HG03097 (cell line): ENCODE data around the gene NDUFA3.

Experiments
- ATAC-seq: cut with Tn5 transposase; IDR thresholded peaks from one replicate; pipeline ENCODE4 v1.9.1; 2021; ENCODE audit not compliant: unreplicated experiment, low FRiP score

NDUFA3 gene

DNA sequence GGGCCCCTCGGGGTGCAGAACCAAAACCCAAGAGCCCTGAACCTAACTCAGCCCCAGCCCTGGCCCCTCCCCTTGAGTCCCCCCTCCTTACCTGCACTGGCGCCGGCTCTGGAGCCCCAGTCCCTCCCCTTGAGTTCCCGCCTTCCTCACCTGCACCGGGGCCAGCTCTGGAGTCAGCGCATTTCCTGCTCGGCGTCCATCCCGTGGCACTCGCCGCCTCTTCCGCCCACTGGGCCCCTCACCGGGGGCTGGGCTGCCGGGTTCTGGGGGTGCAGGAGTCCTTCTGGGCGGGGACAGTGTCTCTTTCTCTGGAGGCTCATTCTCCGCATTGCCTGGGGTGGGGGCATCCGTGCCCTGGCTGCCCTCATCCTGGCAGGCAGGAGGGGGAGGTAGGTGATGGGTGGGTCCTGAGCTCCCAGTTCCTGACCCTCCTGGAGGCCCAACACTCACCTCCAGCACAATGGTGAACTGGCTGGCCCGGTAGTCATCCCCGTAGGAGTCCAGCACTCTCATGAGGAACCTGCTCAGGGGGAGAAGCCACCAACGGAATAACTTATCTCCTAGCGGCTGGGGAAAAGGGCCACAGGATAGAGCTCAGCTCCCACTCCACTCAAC is 5.3 kb downstream of the NDUFA3 start:
- ATAC-seq: no peak

DNA sequence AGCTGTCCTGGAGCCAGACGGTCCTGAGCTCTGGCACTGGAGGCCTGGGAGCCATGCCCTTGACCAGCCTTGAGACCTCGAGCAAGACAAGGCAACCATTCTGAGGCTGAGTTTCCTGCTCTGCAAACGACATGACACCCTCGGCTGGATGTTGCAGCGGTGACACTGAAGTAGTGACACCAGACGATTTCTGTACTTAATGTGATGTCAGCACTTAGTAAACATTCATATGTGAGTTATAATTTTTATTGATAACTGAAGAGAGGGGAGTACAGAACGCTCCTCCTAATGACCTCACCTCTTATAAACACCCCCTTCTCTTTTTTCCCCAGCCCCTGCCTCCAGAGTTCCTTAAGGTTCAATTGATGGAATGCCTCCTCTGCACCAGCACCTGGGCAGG is 5.8 kb downstream of the NDUFA3 start:
- ATAC-seq: no peak

DNA sequence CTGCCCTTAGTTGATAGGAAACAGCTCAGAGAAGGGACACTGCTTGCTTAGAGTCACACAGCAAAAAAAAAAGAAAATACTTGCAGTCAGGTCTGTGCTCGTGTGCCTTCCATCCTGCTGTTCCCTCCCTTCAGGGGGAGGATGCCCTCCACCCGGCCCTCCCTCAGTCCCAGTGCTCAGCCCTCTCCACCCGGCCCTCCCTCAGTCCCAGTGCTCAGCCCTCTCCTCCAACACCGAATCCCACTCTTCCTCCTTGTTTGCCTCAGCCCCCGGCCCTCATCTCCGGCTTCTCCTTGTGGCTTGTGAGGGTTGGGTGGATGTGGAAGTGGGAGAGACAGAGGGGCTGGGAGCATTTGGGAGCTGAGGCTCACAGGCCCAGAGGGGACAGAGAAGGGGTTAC is 7.0 kb downstream of the NDUFA3 start:
- ATAC-seq: no peak

- ATAC-seq: no peak
Observed at GRCh38 chr19:54114340-54115108, 11.9 kb downstream of the NDUFA3 start.

- ATAC-seq: peak; percentile 69
Observed at GRCh38 chr19:54115109-54116063, 12.7 kb downstream of the NDUFA3 start, which contains the start of the genes PRPF31 and TFPT. PRPF31 (plus strand) TSS chr19:54115754; CDS start chr19:54118279, 2,525 bp downstream. TFPT (minus strand) TSS chr19:54115657; CDS start chr19:54115269, 388 bp downstream.

DNA sequence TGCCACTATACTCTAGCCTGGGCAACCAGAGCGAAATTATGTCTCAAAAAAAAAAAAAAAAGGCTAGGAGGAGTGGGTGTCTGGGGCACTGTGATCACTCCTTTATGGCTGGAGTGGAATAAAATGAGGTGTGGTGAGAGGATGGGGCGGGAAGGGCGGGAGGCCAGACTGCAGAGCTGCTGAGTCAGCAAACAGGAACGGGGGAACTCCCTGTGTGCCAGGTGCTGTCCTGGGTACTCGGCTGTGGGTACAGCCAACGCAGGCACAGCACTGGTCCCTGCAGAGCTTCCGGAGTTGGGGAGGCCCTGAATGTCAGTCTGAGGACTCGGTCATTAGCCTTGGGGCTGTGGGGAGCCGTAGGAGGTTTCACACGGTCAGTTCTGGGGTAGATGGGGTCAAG is 18.6 kb downstream of the NDUFA3 start:
- no peak for ATAC-seq

DNA sequence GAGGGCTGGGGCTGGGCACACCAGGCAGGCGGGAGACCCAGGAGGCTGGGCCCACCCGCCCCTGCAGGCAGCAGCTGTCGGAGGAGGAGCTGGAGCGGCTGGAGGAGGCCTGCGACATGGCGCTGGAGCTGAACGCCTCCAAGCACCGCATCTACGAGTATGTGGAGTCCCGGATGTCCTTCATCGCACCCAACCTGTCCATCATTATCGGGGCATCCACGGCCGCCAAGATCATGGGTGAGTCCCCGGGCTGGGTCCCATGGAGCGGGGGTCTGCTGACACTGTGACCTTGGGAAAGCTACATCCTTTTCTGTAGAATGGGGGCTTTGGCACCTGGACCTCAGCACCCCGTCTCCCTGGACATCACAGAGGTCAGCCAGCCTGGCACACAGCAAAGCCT is 21.0 kb downstream of the NDUFA3 start:
- no peak for ATAC-seq

DNA sequence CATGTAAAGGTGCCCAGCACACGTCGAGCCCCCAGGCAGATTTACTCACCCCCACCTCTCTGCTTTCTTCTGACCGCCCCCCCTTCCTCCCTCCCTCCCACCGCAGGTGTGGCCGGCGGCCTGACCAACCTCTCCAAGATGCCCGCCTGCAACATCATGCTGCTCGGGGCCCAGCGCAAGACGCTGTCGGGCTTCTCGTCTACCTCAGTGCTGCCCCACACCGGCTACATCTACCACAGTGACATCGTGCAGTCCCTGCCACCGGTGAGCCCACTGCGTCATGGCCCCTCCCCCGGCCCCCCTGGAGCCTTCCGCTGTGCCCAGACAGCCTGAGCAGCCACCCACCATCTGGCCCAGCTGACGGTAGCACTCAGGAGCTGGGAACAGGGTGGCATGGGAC is 21.7 kb downstream of the NDUFA3 start:
- ATAC-seq: no peak

DNA sequence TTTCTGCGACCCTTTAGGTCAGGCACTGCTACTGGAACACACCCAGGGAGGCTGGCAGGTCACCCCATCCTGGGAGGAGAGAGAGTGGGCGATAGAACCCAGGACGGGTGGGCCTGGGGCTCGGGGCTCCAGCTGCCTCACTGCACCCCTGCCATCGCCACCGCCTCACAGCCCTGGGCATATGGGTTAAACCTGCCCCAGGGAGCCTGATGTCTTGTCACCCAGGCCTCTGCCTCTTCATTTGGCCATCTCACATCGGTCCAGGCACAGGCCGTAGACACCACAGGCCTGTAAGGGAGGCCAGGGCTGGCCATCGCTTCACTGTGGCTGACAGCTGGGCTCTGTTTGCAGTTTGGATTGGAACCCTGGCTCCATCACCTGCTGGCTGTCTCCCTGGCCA is 23.1 kb downstream of the NDUFA3 start:
- ATAC-seq: no peak

- no peak for ATAC-seq
Observed at GRCh38 chr19:54127688-54128440, 25.2 kb downstream of the NDUFA3 start.

GRCh38 chr19:54128441-54128725 is 25.7 kb downstream of the NDUFA3 start:
- no peak for ATAC-seq

DNA sequence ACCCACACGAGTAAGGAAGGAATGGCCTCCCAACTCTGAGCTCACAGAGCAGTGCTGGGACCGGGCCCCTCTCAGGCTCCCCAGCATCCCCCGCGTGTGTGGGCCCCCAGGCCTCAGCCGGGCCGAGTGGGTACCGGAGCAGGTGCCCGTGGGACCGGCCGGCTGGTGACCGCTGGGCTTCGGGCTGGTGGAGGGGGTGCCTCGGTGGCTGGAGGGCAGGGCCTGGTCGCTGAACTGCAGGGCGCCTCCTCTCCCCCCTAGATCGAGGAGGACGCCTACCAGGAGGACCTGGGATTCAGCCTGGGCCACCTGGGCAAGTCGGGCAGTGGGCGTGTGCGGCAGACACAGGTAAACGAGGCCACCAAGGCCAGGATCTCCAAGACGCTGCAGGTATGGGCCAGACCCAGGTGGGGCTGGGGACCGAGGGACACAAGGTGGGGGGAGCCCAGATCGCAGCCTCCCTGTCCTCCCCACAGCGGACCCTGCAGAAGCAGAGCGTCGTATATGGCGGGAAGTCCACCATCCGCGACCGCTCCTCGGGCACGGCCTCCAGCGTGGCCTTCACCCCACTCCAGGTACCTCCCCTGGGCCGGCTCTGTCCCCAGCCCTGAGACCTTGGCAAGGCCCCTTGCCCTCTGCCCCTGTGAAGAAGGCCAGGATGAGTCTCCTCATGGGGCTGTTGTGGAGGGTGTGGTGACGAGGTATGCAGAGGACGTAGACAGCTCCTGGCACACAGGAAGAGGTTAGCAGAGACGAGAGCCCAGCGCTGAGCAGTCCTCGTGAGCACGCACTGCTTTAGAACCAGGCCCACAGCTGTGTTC is 26.4 kb downstream of the NDUFA3 start:
- ATAC-seq: no peak

- ATAC-seq: no peak
Observed at GRCh38 chr19:54129617-54129996, 27.0 kb downstream of the NDUFA3 start.

GRCh38 chr19:54133312-54133956 is 30.8 kb downstream of the NDUFA3 start:
- ATAC-seq: no peak

DNA sequence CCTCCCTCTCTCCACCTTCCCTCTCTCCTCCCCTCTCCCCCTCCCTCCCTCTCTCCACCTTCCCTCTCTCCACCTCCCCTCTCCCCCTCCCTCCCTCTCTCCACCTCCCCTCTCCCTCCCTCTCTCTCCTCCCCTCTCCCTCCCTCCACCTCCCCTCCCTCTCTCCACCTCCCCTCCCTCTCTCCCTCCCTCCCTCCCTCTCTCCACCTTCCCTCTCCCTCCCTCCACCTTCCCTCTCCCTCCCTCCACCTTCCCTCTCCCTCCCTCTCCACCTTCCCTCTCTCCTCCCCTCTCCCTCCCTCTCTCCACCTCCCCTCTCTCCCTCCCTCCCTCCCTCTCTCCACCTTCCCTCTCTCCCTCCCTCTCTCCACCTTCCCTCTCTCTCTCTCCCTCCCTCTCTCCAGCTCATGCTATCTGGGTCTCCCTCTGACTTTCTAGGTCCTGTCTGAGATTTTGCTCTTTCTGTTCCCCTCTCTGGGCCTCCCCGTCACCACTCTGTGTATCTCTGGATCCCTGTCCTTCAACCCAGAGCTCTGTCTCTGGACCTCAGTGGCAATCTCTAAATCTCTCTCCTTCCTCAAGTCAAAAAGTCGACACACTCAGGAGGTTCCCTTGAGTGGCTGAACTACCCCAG is 31.4 kb downstream of the NDUFA3 start:
- no peak for ATAC-seq

GRCh38 chr19:54136086-54136863 is 33.6 kb downstream of the NDUFA3 start:
- no peak for ATAC-seq

DNA sequence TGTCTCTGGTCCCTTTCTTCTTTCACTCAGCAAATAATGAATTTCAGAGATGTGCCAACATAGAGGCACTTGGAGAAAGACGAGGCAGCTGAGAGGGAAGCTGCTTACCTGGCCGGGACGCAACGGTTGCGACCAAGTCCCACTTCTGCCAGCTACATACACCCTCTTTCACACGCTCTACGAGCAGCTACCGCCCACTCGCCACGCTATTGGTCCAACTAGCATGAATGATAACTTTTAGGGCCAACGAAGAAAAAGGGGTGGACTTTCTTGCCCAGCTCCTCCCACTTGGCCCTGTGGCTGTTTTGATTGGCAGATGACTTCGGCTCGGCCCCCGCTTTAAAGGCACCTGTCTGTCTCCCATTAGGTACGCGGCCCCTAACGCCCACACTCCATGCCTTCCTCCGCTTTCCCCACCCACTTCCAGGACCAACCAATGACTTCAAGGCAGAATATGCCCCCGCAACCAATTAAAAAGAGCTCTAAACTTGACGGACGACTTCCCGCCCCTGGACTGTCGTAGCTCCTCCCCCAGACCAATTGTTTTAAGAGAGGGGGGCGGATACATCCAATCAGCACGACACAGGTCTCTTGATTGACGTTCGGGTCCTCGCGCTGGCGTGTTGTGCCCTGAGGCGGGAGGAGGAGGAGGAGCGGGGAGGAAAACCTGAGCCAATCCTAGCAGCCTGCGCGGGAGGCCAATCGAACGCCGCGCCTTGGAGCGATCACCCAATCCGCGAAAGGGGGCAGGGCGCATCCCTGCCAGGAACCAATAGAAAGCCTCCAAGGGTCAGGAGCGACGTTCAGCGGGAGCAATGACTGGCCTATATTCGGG is 34.4 kb downstream of the NDUFA3 start:
- ATAC-seq: peak; percentile 79
